ENCODE results near the gene CDH16. TPM values are rescaled to one million over a fixed set of nuclear protein-coding genes. Genes with fewer than 3 reads are reported as not detected.

CDH16 gene
- total and polyA plus RNA-seq, 2 donors from 2014 or later: 1,180 to 1,188 TPM

GRCh38 chr16:66914541-66914940, 4.1 kb downstream of the CDH16 start:
- Histone ChIP-seq H3K4me3 (ENCODE audit: low read length in 3 of 3) (peak overlapping the region in 1 of 3 donors; percentile 28), H3K9me3 (ENCODE audit: control insufficient read depth in 2 of 3, insufficient read depth in 1 of 3, low read length in 3 of 3) (no peaks in the 10 kb centered on the region), H3K36me3 (ENCODE audit: control insufficient read depth in 2 of 3, insufficient read depth in 3 of 3, low read length in 3 of 3) (peaks cover 0 to 23% (median 6%) of the 10 kb centered on the region in 3 donors), H3K27ac (ENCODE audit: low read depth in 2 of 2, low read length in 2 of 2) (peak overlapping the region in 1 of 2 donors; percentile 6), H3K4me1 (ENCODE audit: control insufficient read depth in 2 of 3, insufficient read depth in 2 of 3, low read depth in 1 of 3, low read length in 3 of 3) (peaks cover 0 to 26% (median 12%) of the 10 kb centered on the region in 3 donors), H3K9ac (ENCODE audit: low read length in 3 of 3) (peak overlapping the region in 1 of 3 donors; percentile 38), H3K27me3 (ENCODE audit: control insufficient read depth, insufficient read depth, low read length) (no peaks in the 10 kb centered on the region)
- no peak for TF ChIP-seq CTCF (IDR thresholded peaks at IDR 0.05; ENCODE audit: borderline replicate concordance, extremely low read depth, insufficient read depth)
- FAIRE-seq (no peak), DNase-seq (no peak)
- intact Hi-C loops (cut with DNase I): no loop called here

GRCh38 chr16:66913711-66914110, 5.0 kb downstream of the CDH16 start:
- H3K9ac ChIP-seq (ENCODE audit: low read length in 3 of 3): peak overlapping the region in 1 of 3 donors; percentile 62
- H3K27me3 ChIP-seq (ENCODE audit: control insufficient read depth, insufficient read depth, low read length): no peaks in the 10 kb centered on the region
- H3K36me3 ChIP-seq (ENCODE audit: control insufficient read depth in 2 of 3, insufficient read depth in 3 of 3, low read length in 3 of 3): peaks cover 0 to 23% (median 8%) of the 10 kb centered on the region in 3 donors
- no peak for TF ChIP-seq CTCF (IDR thresholded peaks at IDR 0.05; ENCODE audit: borderline replicate concordance, extremely low read depth, insufficient read depth)
- DNase-seq (no peak), FAIRE-seq (no peak)
- intact Hi-C loops (cut with DNase I): no loop called here
- peaks cover 0 to 23% (median 3%) of the 10 kb centered on the region in 3 donors for H3K4me1 ChIP-seq (ENCODE audit: control insufficient read depth in 2 of 3, insufficient read depth in 2 of 3, low read depth in 1 of 3, low read length in 3 of 3)
- H3K9me3 ChIP-seq (ENCODE audit: control insufficient read depth in 2 of 3, insufficient read depth in 1 of 3, low read length in 3 of 3): no peaks in the 10 kb centered on the region
- H3K27ac ChIP-seq (ENCODE audit: low read depth in 2 of 2, low read length in 2 of 2): peak overlapping the region in 1 of 2 donors; percentile 70
- no peak overlapping the region for H3K4me3 ChIP-seq (ENCODE audit: low read length in 3 of 3)

- intact Hi-C loops (cut with DNase I): no loop called here
- TF ChIP-seq CTCF (IDR thresholded peaks at IDR 0.05; ENCODE audit: borderline replicate concordance, extremely low read depth, insufficient read depth): no peak
- no peak for FAIRE-seq
Measured at GRCh38 chr16:66913081-66913480, 5.6 kb downstream of the CDH16 start.

GRCh38 chr16:66911801-66912200, 6.9 kb downstream of the CDH16 start:
- Histone ChIP-seq H3K36me3 (ENCODE audit: control insufficient read depth in 2 of 3, insufficient read depth in 3 of 3, low read length in 3 of 3) (peaks cover 0 to 23% (median 10%) of the 10 kb centered on the region in 3 donors), H3K4me3 (ENCODE audit: low read length in 3 of 3) (no peak overlapping the region), H3K9ac (ENCODE audit: low read length in 3 of 3) (peak overlapping the region in 1 of 3 donors; percentile 7), H3K4me1 (ENCODE audit: control insufficient read depth in 2 of 3, insufficient read depth in 2 of 3, low read depth in 1 of 3, low read length in 3 of 3) (peaks cover 0 to 23% (median 0%) of the 10 kb centered on the region in 3 donors), H3K27ac (ENCODE audit: low read depth in 2 of 2, low read length in 2 of 2) (peak overlapping the region in 1 of 2 donors; percentile 61), H3K9me3 (ENCODE audit: control insufficient read depth in 2 of 3, insufficient read depth in 1 of 3, low read length in 3 of 3) (no peaks in the 10 kb centered on the region), H3K27me3 (ENCODE audit: control insufficient read depth, insufficient read depth, low read length) (no peaks in the 10 kb centered on the region)
- TF ChIP-seq CTCF (IDR thresholded peaks at IDR 0.05; ENCODE audit: borderline replicate concordance, extremely low read depth, insufficient read depth): no peak
- intact Hi-C loops (cut with DNase I): no loop called here
- FAIRE-seq (no peak), DNase-seq (peak in 1 of 5 donors; percentile 61)

More at GRCh38 chr16:66913081-66913480, 5.6 kb downstream of the CDH16 start:
- H3K9ac ChIP-seq (ENCODE audit: low read length in 3 of 3): peak overlapping the region in 1 of 3 donors; percentile 62
- peak in 1 of 5 donors; percentile 38 for DNase-seq
- H3K9me3 ChIP-seq (ENCODE audit: control insufficient read depth in 2 of 3, insufficient read depth in 1 of 3, low read length in 3 of 3): no peaks in the 10 kb centered on the region
- H3K27me3 ChIP-seq (ENCODE audit: control insufficient read depth, insufficient read depth, low read length): no peaks in the 10 kb centered on the region
- H3K4me1 ChIP-seq (ENCODE audit: control insufficient read depth in 2 of 3, insufficient read depth in 2 of 3, low read depth in 1 of 3, low read length in 3 of 3): peaks cover 0 to 23% (median 0%) of the 10 kb centered on the region in 3 donors
- H3K27ac ChIP-seq (ENCODE audit: low read depth in 2 of 2, low read length in 2 of 2): peak overlapping the region in 1 of 2 donors; percentile 70
- peaks cover 0 to 23% (median 10%) of the 10 kb centered on the region in 3 donors for H3K36me3 ChIP-seq (ENCODE audit: control insufficient read depth in 2 of 3, insufficient read depth in 3 of 3, low read length in 3 of 3)
- H3K4me3 ChIP-seq (ENCODE audit: low read length in 3 of 3): no peak overlapping the region
